Iris pigment epithelial cell (primary cell): Measurements from ENCODE around the gene SPTLC1.
"Not testable (repeated sequence)": the region's sequence is repeated elsewhere in the genome, so short reads cannot be mapped to it uniquely, and the experiment has no call there.

ENCODE experiments used
- DNase-seq: peaks from one replicate; pipeline ENCODE4 v3.0.0-alpha.2; 2011; ENCODE audit warnings: low read depth

SPTLC1 gene

GRCh38 chr9:92029553-92029952 is 85.7 kb downstream of the SPTLC1 start:
- DNase-seq, result no peak

GRCh38 chr9:92026206-92027002 is 88.8 kb downstream of the SPTLC1 start:
- DNase-seq, result no peak

- DNase-seq, result peak; percentile 95
These were observed 93.2 kb downstream of the SPTLC1 start for GRCh38 chr9:92021785-92022541.

- no peak for DNase-seq
These were observed 95.6 kb downstream of the SPTLC1 start for GRCh38 chr9:92019658-92020057.

GRCh38 chr9:92010705-92011536 is 104.3 kb downstream of the SPTLC1 start:
- DNase-seq, result no peak

GRCh38 chr9:92010253-92010652 is 105.0 kb downstream of the SPTLC1 start:
- DNase-seq, result not testable (repeated sequence)

GRCh38 chr9:92008041-92008440 is 107.2 kb downstream of the SPTLC1 start:
- DNase-seq, result no peak

- DNase-seq, result no peak
These were observed 111.2 kb downstream of the SPTLC1 start for GRCh38 chr9:92004045-92004392.

GRCh38 chr9:92003308-92004044 is 111.7 kb downstream of the SPTLC1 start:
- DNase-seq, result no peak

GRCh38 chr9:92001948-92002347 is 113.3 kb downstream of the SPTLC1 start:
- DNase-seq, result not testable (repeated sequence)

- no peak for DNase-seq
These were observed 114.0 kb downstream of the SPTLC1 start for GRCh38 chr9:92001244-92001643.

- DNase-seq, result no peak
These were observed 120.1 kb downstream of the SPTLC1 start for GRCh38 chr9:91995000-91995655.

GRCh38 chr9:91994422-91994821 is 120.8 kb downstream of the SPTLC1 start:
- DNase-seq, result no peak

- DNase-seq, result peak; percentile 8
These were observed 122.7 kb downstream of the SPTLC1 start for GRCh38 chr9:91992461-91993041.

- DNase-seq, result peak; percentile 9
These were observed 123.4 kb downstream of the SPTLC1 start for GRCh38 chr9:91991721-91992341.

GRCh38 chr9:91986248-91986647 is 129.0 kb downstream of the SPTLC1 start:
- no peak for DNase-seq

GRCh38 chr9:91985692-91986091 is 129.5 kb downstream of the SPTLC1 start:
- no peak for DNase-seq
